Activated CD4-positive, CD25-positive, alpha-beta regulatory T cell treated with anti-CD3 and anti-CD28 coated beads, Interleukin-2, amount 50 U/mL, for 72 hours (primary cell): Measurements from ENCODE around the gene PPM1L.

Experiments used
- DNase-seq: peaks from one replicate; pipeline ENCODE4 v3.0.0; 2021

PPM1L gene

GRCh38 chr3:161051856-161052255 lies 295.8 kb downstream of the PPM1L start:
- DNase-seq, result no peak

DNA sequence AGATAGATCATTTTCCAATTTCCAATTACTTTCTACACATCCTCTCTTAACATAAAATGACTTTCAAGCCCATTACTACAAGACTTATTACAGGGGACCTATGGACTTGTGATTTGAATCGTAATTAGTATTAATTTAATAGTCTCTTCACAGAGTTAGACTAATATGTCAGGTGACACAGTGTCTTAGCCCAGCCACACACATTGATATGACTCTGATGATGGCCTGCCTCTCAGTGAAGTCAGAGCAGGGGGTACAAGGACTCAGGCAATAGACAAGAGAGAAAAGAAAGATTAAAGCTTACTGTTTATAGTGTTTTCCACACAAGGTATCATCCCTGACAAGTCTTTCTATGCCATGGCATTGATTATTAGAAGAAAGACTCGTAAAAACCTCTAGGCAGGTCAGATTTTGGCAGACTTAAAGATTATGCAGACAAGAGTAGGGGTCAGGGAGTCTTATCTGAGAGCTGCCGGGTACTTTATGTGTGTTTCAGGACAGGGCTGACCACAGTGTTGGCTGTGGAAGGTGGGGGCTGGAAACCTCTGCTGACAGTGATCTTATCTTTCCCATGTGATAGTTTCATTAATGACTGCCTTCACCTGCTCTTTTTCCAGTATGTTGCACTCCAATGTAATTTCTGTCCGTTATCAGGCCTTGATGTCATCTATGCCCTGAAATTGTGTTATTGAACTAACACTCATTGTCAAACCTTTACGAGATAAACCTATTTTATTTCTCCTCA lies 299.0 kb downstream of the PPM1L start:
- DNase-seq, result no peak

DNA sequence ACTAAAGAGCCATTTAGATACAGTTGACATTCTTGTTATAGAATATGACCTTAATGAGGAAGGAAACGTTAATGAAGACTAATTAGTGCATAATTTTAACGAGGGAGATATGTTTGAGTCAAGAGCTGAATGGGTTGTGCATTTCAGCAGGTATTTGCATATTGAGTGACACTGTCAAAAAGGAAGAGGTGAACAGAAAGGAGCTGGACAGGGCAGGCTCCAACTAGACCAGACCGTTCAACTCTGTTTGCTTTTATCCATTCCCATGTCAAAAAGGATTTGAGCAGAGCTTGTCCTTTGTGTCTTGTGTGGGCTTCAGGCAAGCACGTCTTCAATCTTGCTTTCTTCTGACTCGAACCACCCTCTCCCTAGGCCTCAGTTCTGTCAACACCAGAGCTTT lies 308.4 kb downstream of the PPM1L start:
- no peak for DNase-seq

DNA sequence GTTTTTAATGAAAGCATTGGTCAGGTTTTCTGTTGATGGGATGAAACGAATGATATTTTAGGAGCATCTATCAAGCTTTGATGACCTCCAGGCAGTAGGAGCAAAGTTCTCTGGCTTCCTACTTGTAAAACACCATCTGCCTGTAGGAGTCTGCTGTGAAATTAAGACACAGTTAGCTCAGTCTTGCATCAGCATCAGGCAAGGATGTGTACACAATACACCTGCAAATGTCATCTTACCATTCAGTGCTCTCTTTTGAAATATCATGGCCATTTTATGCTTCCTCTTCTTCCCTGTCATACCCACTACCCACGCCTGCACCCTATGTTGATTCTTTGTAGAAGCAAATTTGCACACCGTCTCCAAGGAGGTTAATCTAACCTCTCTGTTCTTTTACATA lies 310.9 kb downstream of the PPM1L start:
- DNase-seq, result no peak

DNA sequence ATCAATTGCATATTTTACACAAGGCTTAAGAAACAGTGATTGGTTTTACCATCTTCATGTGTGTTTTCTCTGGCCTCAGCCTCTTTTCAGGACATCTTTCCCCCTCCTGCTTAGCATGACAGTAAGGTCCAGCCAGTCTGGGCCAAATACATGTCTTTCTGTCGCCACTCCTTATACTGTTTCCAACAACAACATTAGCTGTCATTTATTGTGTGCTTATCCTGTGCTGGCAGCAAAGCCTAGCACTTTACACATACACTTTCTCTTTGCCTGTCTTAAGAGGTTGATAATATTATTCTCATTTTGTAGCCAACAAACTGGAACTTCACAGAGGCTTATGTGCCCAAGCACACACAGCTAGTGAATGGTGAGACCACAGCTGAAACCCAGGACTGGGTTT lies 311.3 kb downstream of the PPM1L start:
- no peak for DNase-seq

GRCh38 chr3:161069511-161070251 lies 313.6 kb downstream of the PPM1L start:
- DNase-seq, result no peak

GRCh38 chr3:161070252-161070930 lies 314.4 kb downstream of the PPM1L start:
- no peak for DNase-seq

- no peak for DNase-seq
Observed at GRCh38 chr3:161070980-161071663, 315.1 kb downstream of the PPM1L start.

DNA sequence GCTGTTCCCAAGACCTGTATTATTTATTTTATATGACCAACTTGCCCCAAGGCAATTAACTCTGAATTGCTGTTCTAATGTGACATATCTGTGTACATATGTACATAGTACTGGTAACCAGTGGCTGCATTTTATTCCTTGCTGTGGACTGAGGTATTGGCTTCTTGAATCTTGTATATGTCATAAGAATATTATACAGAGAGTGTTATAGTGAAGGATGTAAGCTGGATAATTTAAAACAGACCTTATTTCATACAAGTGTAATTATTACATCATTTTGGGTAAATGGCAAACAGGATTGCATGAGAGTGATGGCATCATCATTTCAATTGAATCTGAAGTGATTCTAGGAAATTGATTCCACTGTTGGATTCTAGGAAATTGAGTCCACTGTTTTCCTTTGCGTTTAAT lies 316.2 kb downstream of the PPM1L start:
- no peak for DNase-seq

- DNase-seq, result no peak
Observed at GRCh38 chr3:161072751-161073150, 316.7 kb downstream of the PPM1L start.

- DNase-seq, result no peak
Observed at GRCh38 chr3:161073181-161073580, 317.1 kb downstream of the PPM1L start.

DNA sequence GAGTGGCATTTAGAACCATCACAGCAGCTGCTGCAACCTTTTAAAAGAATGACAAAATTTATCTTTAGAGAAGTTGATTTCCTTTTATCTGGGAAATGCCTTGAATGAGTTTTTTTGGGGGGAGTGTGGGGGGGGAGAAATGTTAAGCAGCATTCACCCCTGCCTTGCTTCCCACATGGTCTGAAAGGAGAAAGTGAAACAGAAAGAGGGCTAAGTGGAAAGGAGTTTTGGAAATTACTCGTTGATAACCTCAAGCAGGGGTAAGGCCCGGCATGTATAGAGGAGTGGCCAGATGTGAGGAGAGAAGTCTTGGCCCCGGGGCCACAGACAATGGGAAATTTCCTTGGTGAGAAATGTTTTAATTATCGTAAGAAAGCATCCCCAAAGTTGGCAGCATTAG lies 325.6 kb downstream of the PPM1L start:
- DNase-seq, result no peak

DNA sequence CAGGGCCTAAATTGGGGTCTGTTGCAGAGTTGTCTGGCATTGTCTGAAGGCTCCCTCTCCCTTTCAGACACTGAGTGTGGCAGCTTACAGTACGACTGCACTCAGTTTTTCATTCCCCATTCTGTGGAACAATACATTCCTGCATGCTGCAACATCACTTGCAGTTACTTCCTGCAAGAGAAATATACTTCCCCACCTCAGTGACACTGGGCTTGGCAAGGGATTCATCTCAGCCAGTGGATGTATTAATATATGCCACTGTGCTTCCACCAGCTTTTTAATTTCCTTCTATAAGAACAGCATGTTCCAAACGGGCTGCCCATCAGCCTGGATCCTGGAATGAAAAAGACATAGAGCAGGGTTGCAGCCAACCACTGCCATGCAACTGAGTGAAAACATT lies 326.0 kb downstream of the PPM1L start:
- DNase-seq, result no peak

DNA sequence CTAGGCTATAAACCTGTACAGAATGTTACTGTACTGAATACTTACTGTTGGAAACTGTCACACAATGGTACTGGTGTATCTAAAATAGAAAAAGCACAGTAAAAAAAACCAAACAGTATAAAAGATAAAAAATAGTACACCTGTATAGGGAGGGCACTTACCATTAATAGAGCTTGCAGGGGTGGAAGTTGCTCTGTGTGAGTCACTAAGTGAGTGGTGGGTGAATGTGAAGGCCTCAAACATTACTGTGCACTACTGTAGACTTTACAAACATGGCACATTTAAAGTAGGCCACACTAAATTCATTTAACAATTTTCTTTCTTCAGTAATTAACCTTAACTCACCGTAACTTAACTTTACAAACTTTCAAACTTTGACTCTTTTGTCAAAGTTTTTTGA lies 327.1 kb downstream of the PPM1L start:
- no peak for DNase-seq

DNA sequence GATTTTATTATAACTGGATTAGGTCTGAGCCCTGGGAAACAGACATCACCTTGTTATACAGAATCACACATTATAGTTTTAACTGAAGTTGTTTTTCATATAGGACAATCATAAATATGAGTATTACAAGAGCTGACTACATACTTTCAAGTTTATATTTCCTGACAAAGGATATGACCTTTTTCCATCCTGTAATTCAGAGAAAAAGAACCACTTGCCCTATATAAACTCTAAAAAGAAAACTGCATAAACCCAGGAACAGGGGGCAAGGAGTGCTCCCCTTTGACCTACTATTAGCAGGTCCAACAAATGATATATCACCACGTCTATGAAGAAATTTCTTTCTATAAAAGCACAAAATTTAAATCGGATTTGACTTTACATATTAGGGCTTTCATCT lies 328.2 kb downstream of the PPM1L start:
- no peak for DNase-seq

GRCh38 chr3:161093895-161094294 lies 337.9 kb downstream of the PPM1L start:
- DNase-seq, result no peak

DNA sequence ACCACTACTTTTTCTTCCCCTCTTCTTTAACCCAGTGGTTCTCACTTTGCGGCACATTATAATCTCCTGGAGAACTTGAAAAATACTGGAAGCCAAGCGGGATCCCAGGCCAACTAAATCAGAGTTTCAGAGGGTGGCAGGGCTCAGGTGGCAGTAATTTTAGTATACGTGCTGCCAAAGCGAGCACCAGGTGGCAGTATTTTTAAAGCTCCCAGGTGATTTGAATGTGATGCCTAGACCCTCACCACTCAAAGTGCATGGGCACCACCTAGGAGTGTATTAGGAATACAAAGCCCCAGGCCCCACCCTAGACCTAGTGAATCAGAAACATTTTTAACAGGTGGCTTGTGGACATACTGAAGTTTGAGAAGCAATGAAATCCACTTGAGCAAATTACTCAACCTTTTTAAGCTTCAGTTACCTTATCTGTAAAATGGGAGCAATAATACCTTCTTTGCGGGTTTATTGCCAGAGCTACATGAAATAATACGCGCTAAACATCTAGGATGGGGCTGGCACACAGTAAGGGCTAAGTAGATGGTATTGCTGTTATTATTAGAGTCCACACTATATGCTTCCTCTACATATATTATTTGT lies 340.8 kb downstream of the PPM1L start:
- no peak for DNase-seq

DNA sequence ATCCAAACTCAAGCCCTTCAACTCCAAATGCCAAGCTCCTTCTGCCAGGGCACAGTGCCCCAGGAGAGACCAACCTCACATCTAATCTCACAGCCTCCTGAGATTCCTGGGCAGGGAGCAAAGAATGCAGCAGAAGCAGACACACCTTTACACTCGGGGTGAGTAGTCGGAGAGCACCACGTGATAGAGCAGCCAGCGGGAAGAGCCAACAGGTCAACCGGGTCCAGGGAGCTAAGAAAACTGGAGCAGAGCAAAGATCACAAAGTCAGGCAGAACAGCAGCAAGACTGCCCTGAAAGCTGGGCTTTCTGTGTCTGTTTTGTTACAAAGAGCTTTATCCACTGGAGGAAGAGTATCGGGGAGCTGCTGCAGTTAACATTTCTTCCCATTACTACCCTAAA lies 345.0 kb downstream of the PPM1L start:
- DNase-seq, result no peak

DNA sequence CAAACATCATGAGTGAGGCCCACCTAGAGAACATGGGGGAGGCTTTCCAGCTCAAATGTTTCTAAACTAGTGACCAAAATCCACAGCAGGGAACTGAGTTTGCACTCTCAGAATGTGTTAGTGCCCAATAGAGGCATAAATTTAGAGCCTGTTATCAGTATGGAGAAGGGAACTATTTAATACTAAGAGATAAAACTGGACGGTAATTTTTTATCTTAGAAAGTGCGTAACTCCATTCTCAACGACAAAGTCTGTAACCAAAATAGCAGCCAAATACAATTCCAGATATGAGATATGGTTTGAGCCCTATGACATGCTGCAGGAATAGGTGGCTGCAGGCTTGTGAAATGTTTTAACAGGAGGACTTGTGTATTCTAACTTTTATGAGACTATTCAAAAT lies 345.6 kb downstream of the PPM1L start:
- no peak for DNase-seq

- DNase-seq, result no peak
Observed at GRCh38 chr3:161103776-161104385, 347.9 kb downstream of the PPM1L start.

DNA sequence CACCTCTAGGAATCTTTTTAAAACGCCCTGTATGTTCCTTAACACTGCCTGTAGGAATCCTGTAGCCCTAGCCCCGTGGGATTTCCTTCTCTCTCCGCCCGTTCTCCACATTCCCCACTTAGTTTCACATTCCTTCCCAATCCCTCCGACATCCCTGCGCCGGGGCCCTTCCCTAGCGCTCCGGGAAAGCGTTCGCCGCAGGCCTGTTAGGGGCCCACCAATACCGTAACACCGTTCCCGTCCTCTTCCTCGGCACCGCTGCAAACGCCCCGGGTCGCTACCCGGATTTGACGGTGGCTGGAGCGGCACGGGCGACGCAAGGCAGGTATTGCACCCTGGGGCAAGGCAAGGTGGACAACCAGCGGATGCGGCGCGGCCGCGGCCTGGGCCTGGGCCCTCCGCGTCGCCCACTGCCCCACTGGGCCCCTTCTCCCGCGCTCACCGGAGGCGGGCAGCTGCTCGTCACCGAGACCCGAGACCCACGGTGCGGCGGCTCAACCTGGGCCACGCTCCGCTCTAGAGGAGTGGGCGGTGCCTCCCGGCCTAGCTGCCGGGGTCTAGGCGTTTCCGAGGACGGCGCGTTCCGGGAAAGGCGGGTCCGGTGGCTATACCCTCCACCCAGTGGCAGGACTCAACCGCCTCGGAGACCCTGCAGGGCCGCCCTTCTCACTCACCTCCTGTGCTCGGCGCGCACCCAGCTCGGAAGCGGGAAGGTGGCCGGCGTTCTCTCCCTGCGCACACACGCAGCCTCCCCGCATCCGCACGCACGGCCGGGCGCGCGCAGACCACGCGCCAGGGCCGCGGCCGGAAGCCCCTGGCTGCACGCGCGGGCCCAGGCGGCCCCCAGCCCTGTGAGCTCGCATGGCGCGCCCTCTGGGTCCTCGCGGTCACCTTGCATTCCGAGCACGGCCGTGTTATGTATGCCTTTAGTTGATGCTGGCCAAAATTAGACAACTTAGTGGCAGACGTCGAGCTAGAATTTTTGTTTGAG lies 348.8 kb downstream of the PPM1L start, which contains the start of gene B3GALNT1:
B3GALNT1 (minus strand) TSS at position 789 of the 991 bp plus-strand sequence. CDS start 18,595 bp downstream, outside the sequence.
- peak; percentile 34 for DNase-seq
